ENCODE results near the gene STAMBP.
A peak's percentile ranks its signal among the peaks of the same experiment; 100 is the strongest.

The STAMBP gene

DNA sequence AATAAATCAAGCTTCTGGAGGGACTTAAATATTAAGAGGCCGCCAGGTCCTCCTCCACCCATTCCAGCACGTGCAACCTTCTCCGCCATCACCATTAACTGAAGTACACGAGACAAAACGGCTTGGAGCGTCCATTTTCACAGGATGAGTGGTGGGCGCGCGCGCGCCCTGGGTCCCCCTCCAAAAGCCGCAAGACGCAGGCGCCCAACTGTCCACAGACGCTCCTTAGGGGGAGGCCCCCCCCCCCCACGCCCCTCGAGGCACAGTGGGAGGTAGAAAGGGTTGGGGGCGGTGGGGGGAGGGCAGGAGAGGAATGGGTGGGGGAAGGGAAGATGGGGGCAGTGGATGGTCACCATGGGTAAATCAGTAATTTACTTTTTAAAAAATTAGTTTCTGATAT is 10.5 kb upstream of the STAMBP start:
- TF ChIP-seq, protein P1, sequence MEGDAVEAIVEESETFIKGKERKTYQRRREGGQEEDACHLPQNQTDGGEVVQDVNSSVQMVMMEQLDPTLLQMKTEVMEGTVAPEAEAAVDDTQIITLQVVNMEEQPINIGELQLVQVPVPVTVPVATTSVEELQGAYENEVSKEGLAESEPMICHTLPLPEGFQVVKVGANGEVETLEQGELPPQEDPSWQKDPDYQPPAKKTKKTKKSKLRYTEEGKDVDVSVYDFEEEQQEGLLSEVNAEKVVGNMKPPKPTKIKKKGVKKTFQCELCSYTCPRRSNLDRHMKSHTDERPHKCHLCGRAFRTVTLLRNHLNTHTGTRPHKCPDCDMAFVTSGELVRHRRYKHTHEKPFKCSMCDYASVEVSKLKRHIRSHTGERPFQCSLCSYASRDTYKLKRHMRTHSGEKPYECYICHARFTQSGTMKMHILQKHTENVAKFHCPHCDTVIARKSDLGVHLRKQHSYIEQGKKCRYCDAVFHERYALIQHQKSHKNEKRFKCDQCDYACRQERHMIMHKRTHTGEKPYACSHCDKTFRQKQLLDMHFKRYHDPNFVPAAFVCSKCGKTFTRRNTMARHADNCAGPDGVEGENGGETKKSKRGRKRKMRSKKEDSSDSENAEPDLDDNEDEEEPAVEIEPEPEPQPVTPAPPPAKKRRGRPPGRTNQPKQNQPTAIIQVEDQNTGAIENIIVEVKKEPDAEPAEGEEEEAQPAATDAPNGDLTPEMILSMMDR (IDR thresholded peaks at IDR 0.05; ENCODE audit: insufficient read depth, low read depth, low read length, missing control alignments), result no peak
- no peak for DNase-seq (ENCODE audit: low read depth)
- no peak overlapping the region for H3K4me3 ChIP-seq (ENCODE audit: low read length)

- no peak for DNase-seq (ENCODE audit: low read depth)
- TF ChIP-seq, protein P1 (IDR thresholded peaks at IDR 0.05; ENCODE audit: insufficient read depth, low read depth, low read length, missing control alignments), result no peak
- no peak overlapping the region for H3K4me3 ChIP-seq (ENCODE audit: low read length)
These were observed 7.5 kb upstream of the STAMBP start for GRCh38 chr2:73821227-73821626.

GRCh38 chr2:73821669-73822068 is 7.1 kb upstream of the STAMBP start:
- TF ChIP-seq, protein P1 (IDR thresholded peaks at IDR 0.05; ENCODE audit: insufficient read depth, low read depth, low read length, missing control alignments), result no peak
- no peak overlapping the region for H3K4me3 ChIP-seq (ENCODE audit: low read length)
- DNase-seq (ENCODE audit: low read depth), result no peak

DNA sequence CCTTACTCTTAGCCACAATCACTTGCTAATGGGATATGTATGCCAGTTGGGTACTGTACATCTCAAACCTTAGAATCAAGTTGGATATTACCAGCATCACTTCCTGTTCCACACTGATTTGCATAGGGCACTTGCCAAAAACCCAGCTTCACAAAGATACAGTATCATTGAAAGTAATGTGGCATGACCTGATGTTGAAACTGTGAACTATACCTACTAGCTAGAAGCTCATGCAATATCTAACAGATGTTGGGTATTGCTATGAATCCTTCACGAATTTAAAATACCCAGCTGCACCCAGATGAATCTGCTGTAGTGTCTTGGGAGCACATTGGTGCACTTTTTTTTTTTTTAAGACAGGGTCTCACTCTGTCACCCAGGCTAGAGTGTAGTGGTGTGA is 6.5 kb upstream of the STAMBP start:
- TF ChIP-seq, protein P1 (IDR thresholded peaks at IDR 0.05; ENCODE audit: insufficient read depth, low read depth, low read length, missing control alignments), result no peak
- DNase-seq (ENCODE audit: low read depth), result no peak
- H3K4me3 ChIP-seq (ENCODE audit: low read length), result no peak overlapping the region

GRCh38 chr2:73822991-73823390 is 5.8 kb upstream of the STAMBP start:
- TF ChIP-seq, protein P1 (IDR thresholded peaks at IDR 0.05; ENCODE audit: insufficient read depth, low read depth, low read length, missing control alignments), result no peak

GRCh38 chr2:73823416-73823815 is 5.3 kb upstream of the STAMBP start:
- no peak for DNase-seq (ENCODE audit: low read depth)
- no peak overlapping the region for H3K4me3 ChIP-seq (ENCODE audit: low read length)
- TF ChIP-seq, protein P1 (IDR thresholded peaks at IDR 0.05; ENCODE audit: insufficient read depth, low read depth, low read length, missing control alignments), result no peak

More at GRCh38 chr2:73822991-73823390, 5.8 kb upstream of the STAMBP start:
- H3K4me3 ChIP-seq (ENCODE audit: low read length), result no peak overlapping the region
- no peak for DNase-seq (ENCODE audit: low read depth)

DNA sequence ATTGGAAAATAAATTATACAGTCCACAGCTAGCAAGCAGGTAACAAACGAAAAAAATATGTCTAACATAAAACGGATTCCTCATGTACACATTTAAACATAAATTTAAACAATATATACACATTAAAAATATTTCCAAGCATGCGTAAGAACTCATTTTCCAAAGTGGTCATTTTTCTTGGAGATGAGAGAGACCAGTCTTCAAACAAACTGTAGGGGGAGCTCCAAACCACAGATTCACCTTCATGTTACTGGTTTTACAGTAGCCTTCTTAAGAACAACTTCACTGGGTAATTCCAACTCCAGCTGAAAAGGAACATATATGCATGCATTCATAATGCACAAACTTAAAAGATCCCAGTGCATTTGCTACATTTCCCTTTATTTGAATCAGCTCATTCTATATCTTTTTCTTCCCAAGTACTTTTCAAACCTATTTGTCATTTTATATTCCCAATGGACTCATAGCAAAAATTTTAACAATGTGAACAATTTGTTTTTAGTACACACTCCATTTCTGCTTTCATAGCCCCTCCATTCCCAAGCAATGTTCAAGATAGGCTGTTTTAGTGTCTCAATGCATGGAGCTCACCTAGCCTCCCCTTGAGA is 4.7 kb upstream of the STAMBP start:
- no peak overlapping the region for H3K4me3 ChIP-seq (ENCODE audit: low read length)
- TF ChIP-seq, protein P1 (IDR thresholded peaks at IDR 0.05; ENCODE audit: insufficient read depth, low read depth, low read length, missing control alignments), result peak; percentile 89
- DNase-seq (ENCODE audit: low read depth), result peak; percentile 86
